ENCODE results near the gene KIF3C. TPM values are rescaled to one million over a fixed set of nuclear protein-coding genes. Genes with fewer than 3 reads are reported as not detected.
A peak's percentile ranks its signal among the peaks of the same experiment; 100 is the strongest.

The KIF3C gene
- total and polyA plus RNA-seq, 2 of the 4 experiments (the other 2 are of a cell fraction), result 8.3 to 15.4 TPM

- Histone ChIP-seq H2AK9ac (replicated peaks; ENCODE audit: low read depth, low read length, poor library complexity) (peak overlapping the region; percentile 57), H3K4me3 (ENCODE audit: insufficient read depth, low read depth, low read length) (no peak overlapping the region), H2BK120ac (ENCODE audit: low read depth, low read length) (0 out of 2 replicates have a peak overlapping the region, but pooled peaks have one; percentile 4), H2BK20ac (ENCODE audit: low read depth, low read length) (no peak overlapping the region), H2BK15ac (ENCODE audit: low read depth, low read length) (0 out of 3 replicates have a peak overlapping the region, but pooled peaks have one; percentile 5), H4K8ac (ENCODE audit: low read depth in 2 of 2, low read length in 2 of 2) (peak overlapping the region in 1 of 2 experiments; percentile 4; a peak in 1 of 4 replicates), H2AFZ (replicated peaks; ENCODE audit: low read length, poor library complexity) (peak overlapping the region; percentile 45), H3K23ac (ENCODE audit: low read depth, low read length) (no peak overlapping the region), H3K36me3 (ENCODE audit: control insufficient read depth, insufficient read depth, low read length) (no peaks in the 10 kb centered on the region), H3K4me1 (ENCODE audit: control insufficient read depth, insufficient read depth, low read length) (peaks cover 5% of the 10 kb centered on the region), H2AK5ac (ENCODE audit: low read depth, low read length) (peak overlapping the region; percentile 10; the same call in 1 of the 2 replicates), H3K56ac (ENCODE audit: extremely low read depth, insufficient read depth, low read length) (no peak overlapping the region), H4K20me1 (ENCODE audit: insufficient read depth, low read length) (no peaks in the 10 kb centered on the region), H3K18ac (ENCODE audit: low read depth, low read length) (no peak overlapping the region; the same call in 1 of the 2 replicates), H3K4me2 (ENCODE audit: low read depth, low read length) (no peak overlapping the region), H3K27me3 (ENCODE audit: control insufficient read depth, insufficient read depth, low read length) (peaks cover 2% of the 10 kb centered on the region; the same call in 1 of the 2 replicates), H4K5ac (ENCODE audit: low read depth, low read length) (no peak overlapping the region), H3K27ac (ENCODE audit: insufficient read depth, low read length) (0 out of 2 replicates have a peak overlapping the region, but pooled peaks have one; percentile 11), H3K79me1 (ENCODE audit: low read depth in 1 of 2, low read length in 2 of 2) (no peaks in the 10 kb centered on the region), H3K9me3 (ENCODE audit: control insufficient read depth, insufficient read depth, low read length) (no peaks in the 10 kb centered on the region), H2BK5ac (ENCODE audit: low read depth, low read length, poor library complexity, severe bottlenecking) (no peak overlapping the region), H4K91ac (ENCODE audit: insufficient read depth, low read depth, low read length) (no peak overlapping the region), H3K9me1 (ENCODE audit: insufficient read depth, low read length) (peaks cover 10% of the 10 kb centered on the region; the same call in 1 of the 2 replicates), H3K9ac (ENCODE audit: low read depth, low read length) (no peak overlapping the region), H3K14ac (replicated peaks; ENCODE audit: low read depth, low read length) (0 out of 2 replicates have a peak overlapping the region, but pooled peaks have one; percentile 5), H3K4ac (ENCODE audit: low read depth, low read length) (peak overlapping the region; percentile 34)
- dilution Hi-C loops (cut with HindIII; ENCODE audit: low sequenced_read_pairs, unreplicated experiment) (no loop called here), intact Hi-C loops (cut with micrococcal nuclease) (no loop called here), in situ Hi-C loops (cut with MboI; ENCODE audit: low sequenced_read_pairs) (no loop called here)
- CTCF ChIA-PET, result interaction anchor here (0.5 to 0.8 kb wide), 3 partner anchors 19 to 677 kb away, joined by 3 to 4 read pairs (median 4); no protein-coding TSS in a partner anchor
- BruUV-seq (replicated peaks), result no TSS peak
- ATAC-seq (ENCODE audit: low read depth), result peak; percentile 100
- POLR2A ChIA-PET (ENCODE audit: unreplicated experiment), result no interaction called here
- DNase-seq, result peak; percentile 88
- whole genome bisulfite sequencing, 2 experiments (ENCODE audit: extremely low coverage in 2 of 2, insufficient read length in 1 of 2), result no CpG with 5 or more reads among the region's 3 CpGs
- TF ChIP-seq RFX5 (IDR thresholded peaks at IDR 0.05; ENCODE audit: low read depth, low read length) (no peak), CHD1 (IDR thresholded peaks at IDR 0.05; ENCODE audit: low read depth, low read length) (no peak), POLR2A (IDR thresholded peaks at IDR 0.05; ENCODE audit: low read depth, low read length) (no peak), BHLHE40 (IDR thresholded peaks at IDR 0.05; ENCODE audit: low read depth, low read length) (peak; percentile 57; the same call in 1 of the 2 replicates), RAD21 (IDR thresholded peaks at IDR 0.05; ENCODE audit: low read length) (0 out of 2 replicates have a peak, but pooled peaks have one; percentile 4), FOS (IDR thresholded peaks at IDR 0.05; ENCODE audit: low read depth, low read length) (peak; percentile 69), ELK1 (IDR thresholded peaks at IDR 0.05; ENCODE audit: borderline replicate concordance, low read depth, low read length) (no peak), RCOR1 (IDR thresholded peaks at IDR 0.05; ENCODE audit: insufficient replicate concordance, low read length) (no peak), MXI1 (IDR thresholded peaks at IDR 0.05; ENCODE audit: borderline replicate concordance, low read depth, low read length) (no peak), SMC3 (IDR thresholded peaks at IDR 0.05; ENCODE audit: low read depth, low read length) (no peak), CEBPB (IDR thresholded peaks at IDR 0.05; ENCODE audit: low read depth, low read length) (no peak), USF2 (IDR thresholded peaks at IDR 0.05; ENCODE audit: low read depth, low read length) (peak; percentile 84), NFE2L2 (IDR thresholded peaks at IDR 0.05; ENCODE audit: low read depth, low read length) (no peak), MAFK (IDR thresholded peaks at IDR 0.05; ENCODE audit: low read depth, low read length) (peak; percentile 87)
Measured at GRCh38 chr2:26018184-26019055, 36.1 kb upstream of the KIF3C start.

All from IMR-90 (cell line).